ENCODE results near the gene IFI27L1.

Gene IFI27L1

GRCh38 chr14:94115631-94116030, 34.5 kb downstream of the IFI27L1 start:
- no peak for DNase-seq

GRCh38 chr14:94116701-94117100, 35.6 kb downstream of the IFI27L1 start:
- DNase-seq = no peak

- no peak for DNase-seq
Observed at GRCh38 chr14:94117856-94118255, 36.7 kb downstream of the IFI27L1 start.

- no peak for DNase-seq
Observed at GRCh38 chr14:94119071-94119470, 38.0 kb downstream of the IFI27L1 start.

GRCh38 chr14:94120667-94121340, 39.7 kb downstream of the IFI27L1 start:
- no peak for DNase-seq

GRCh38 chr14:94121485-94121884, 40.4 kb downstream of the IFI27L1 start:
- no peak for DNase-seq

- DNase-seq = no peak
Observed at GRCh38 chr14:94122438-94122837, 41.3 kb downstream of the IFI27L1 start.

GRCh38 chr14:94123296-94123695, 42.2 kb downstream of the IFI27L1 start:
- DNase-seq = no peak

- DNase-seq = no peak
Observed at GRCh38 chr14:94123868-94124267, 42.8 kb downstream of the IFI27L1 start.

- DNase-seq = no peak
Observed at GRCh38 chr14:94124582-94125377, 43.7 kb downstream of the IFI27L1 start.

- DNase-seq = no peak
Observed at GRCh38 chr14:94125659-94126418, 44.7 kb downstream of the IFI27L1 start.

- no peak for DNase-seq
Observed at GRCh38 chr14:94126419-94126677, 45.2 kb downstream of the IFI27L1 start.

GRCh38 chr14:94126800-94127199, 45.7 kb downstream of the IFI27L1 start:
- no peak for DNase-seq

- DNase-seq = no peak
Observed at GRCh38 chr14:94127330-94127729, 46.2 kb downstream of the IFI27L1 start.

- no peak for DNase-seq
Observed at GRCh38 chr14:94128216-94128839, 47.2 kb downstream of the IFI27L1 start.

- DNase-seq = peak; percentile 88
Observed at GRCh38 chr14:94129111-94129757, 48.1 kb downstream of the IFI27L1 start, which contains the start of gene IFI27L2. TSS of gene IFI27L2 (minus strand) at chr14:94129604. CDS start at chr14:94129564, 40 bp downstream.

- DNase-seq = peak; percentile 45
Observed at GRCh38 chr14:94129758-94130414, 48.8 kb downstream of the IFI27L1 start.

GRCh38 chr14:94132285-94132887, 51.3 kb downstream of the IFI27L1 start:
- no peak for DNase-seq

- DNase-seq = no peak
Observed at GRCh38 chr14:94135476-94135875, 54.4 kb downstream of the IFI27L1 start.

GRCh38 chr14:94136575-94137331, 55.6 kb downstream of the IFI27L1 start:
- DNase-seq = peak; percentile 77

GRCh38 chr14:94138251-94138650, 57.1 kb downstream of the IFI27L1 start:
- DNase-seq = no peak
